AG04449 (cell line): Measurements from ENCODE around the gene KCNK13.

Source experiments
- CTCF ChIA-PET: fragments of 350-600 bp; formaldehyde crosslinking; extraction: SDS; loops from one replicate; lab custom pipeline; 2021; ENCODE audit warnings: antibody characterized with exemption; lab: Yijun Ruan, JAX
- POLR2A ChIA-PET: fragments of 400-600, 350-600 bp; formaldehyde crosslinking; extraction: SDS; loops from one replicate; lab custom pipeline; 2020; ENCODE audit warnings: antibody characterized with exemption, inconsistent platforms; lab: Yijun Ruan, JAX
- DNase-seq: peaks from one replicate; pipeline ENCODE4 v3.0.0-alpha.2; 2010; ENCODE audit warnings: low read depth, low spot score
- H3K4me3 ChIP-seq: 2 replicates; pipeline ENCODE4 v1.5.1; 2011; ENCODE audit warnings: low read depth, mild to moderate bottlenecking, control low read depth, low read length
- TF ChIP-seq, protein P1 (sequence below): IDR thresholded peaks from one replicate; pipeline ENCODE4 v1.5.1; 2011; ENCODE audit warnings: mild to moderate bottlenecking, moderate library complexity, low read length, control low read depth, inconsistent platforms; ENCODE audit not compliant: insufficient read depth; ENCODE audit errors: missing control alignments

KCNK13 gene

DNA sequence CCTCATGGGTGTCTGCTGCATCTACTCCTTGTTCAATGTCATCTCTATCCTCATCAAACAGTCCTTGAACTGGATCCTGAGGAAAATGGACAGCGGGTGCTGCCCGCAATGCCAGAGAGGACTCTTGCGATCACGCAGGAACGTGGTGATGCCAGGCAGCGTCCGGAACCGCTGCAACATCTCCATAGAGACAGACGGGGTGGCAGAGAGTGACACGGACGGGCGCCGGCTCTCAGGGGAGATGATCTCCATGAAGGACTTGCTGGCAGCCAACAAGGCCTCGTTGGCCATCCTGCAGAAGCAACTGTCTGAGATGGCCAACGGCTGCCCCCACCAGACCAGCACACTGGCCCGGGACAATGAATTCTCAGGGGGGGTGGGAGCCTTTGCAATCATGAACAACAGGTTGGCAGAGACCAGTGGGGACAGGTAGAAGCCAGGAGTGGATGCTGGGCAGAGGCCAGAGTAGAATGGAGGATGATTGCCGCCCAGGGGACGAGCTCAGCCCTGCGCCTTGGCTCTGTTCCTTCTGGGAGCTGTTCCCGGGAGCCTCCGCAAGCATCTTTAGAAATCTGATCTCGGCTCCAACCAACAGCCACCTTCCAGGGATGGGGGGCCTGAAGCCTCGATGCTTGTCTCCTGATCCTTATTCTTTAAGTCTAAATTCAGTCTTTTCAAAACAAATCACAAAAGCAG lies 122.9 kb downstream of the KCNK13 start:
- POLR2A ChIA-PET = no interaction called here
- CTCF ChIA-PET = interaction anchor here (1.8 kb wide), 1 partner anchor 51 kb away, joined by 4 read pairs; no protein-coding TSS in a partner anchor
- DNase-seq = no peak
- TF ChIP-seq, protein P1, sequence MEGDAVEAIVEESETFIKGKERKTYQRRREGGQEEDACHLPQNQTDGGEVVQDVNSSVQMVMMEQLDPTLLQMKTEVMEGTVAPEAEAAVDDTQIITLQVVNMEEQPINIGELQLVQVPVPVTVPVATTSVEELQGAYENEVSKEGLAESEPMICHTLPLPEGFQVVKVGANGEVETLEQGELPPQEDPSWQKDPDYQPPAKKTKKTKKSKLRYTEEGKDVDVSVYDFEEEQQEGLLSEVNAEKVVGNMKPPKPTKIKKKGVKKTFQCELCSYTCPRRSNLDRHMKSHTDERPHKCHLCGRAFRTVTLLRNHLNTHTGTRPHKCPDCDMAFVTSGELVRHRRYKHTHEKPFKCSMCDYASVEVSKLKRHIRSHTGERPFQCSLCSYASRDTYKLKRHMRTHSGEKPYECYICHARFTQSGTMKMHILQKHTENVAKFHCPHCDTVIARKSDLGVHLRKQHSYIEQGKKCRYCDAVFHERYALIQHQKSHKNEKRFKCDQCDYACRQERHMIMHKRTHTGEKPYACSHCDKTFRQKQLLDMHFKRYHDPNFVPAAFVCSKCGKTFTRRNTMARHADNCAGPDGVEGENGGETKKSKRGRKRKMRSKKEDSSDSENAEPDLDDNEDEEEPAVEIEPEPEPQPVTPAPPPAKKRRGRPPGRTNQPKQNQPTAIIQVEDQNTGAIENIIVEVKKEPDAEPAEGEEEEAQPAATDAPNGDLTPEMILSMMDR = no peak
- no peak overlapping the region for H3K4me3 ChIP-seq

- POLR2A ChIA-PET = no interaction called here
- TF ChIP-seq, protein P1 = no peak
- no peak for DNase-seq
- no peak overlapping the region for H3K4me3 ChIP-seq
- CTCF ChIA-PET = no interaction called here
Observed at GRCh38 chr14:90188588-90188987, 126.8 kb downstream of the KCNK13 start.

DNA sequence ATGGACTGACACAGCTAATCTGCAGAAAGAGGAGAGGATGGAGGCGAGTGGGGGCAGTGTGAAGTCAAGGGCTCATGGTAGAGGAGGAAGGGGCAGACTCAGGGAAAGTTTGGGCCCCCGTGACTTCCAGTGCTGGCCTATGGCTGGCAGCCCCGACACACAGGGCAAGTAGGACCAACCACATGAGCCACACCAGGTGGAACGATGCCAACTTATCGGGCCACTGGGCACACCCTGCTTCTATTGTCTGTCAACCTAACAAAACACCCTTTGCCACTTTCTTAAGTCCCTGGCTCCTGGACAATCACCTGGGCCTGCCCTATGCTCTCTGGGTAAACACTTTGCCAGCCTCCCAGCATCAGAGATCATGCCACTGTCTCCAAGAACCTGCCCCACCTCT lies 129.4 kb downstream of the KCNK13 start:
- TF ChIP-seq, protein P1 = no peak
- POLR2A ChIA-PET = no interaction called here
- CTCF ChIA-PET = no interaction called here
- no peak overlapping the region for H3K4me3 ChIP-seq
- DNase-seq = no peak

DNA sequence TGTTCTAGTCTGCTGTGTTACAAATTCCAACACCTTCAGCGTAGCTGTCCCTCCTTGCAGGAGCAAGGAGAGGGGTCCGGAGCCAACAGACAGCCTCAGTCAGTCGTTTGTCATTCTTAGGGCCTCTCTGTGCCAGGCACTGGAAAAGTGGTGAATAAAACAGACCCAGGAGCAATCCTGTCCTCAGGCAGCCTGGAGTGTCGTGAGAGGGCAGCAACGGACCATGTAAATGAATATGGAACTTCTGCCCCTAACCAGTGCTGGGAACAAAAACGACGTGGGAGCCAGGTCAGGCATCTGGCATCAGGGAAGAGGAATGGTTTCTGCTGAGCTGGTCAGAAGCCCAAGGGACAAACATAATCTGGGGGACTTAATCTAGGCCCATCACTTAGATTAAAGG lies 129.8 kb downstream of the KCNK13 start:
- TF ChIP-seq, protein P1 = no peak
- ChIA-PET POLR2A (no interaction called here), CTCF (no interaction called here)
- no peak overlapping the region for H3K4me3 ChIP-seq
- no peak for DNase-seq

DNA sequence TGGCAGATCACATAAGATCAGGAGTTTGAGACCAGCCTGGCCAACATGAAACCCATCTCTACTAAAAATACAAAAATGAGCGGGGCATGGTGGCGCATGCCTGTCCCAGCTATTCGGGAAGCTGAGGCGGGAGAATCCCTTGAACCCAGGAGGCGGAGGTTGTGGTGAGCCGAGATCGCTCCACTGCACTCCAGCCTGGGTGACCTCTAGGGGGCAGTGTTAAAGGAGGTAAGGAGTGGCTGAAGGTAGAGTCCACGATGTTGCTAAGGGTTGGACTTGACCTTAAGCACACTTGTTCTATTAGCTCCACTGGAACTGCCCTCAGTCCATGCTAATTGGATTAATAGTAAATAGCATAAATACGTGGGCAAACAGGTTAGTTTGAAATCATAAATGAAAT lies 132.1 kb downstream of the KCNK13 start:
- ChIA-PET CTCF (interaction anchor here (1.5 kb wide), 1 partner anchor 12 kb away, joined by 3 read pairs; no protein-coding TSS in a partner anchor), POLR2A (no interaction called here)

GRCh38 chr14:90194706-90195105 lies 132.9 kb downstream of the KCNK13 start:
- ChIA-PET CTCF (interaction anchor here (1.5 kb wide), 1 partner anchor 12 kb away, joined by 3 read pairs; no protein-coding TSS in a partner anchor), POLR2A (no interaction called here)
- no peak overlapping the region for H3K4me3 ChIP-seq
- TF ChIP-seq, protein P1 = no peak
- no peak for DNase-seq

More for the DNA sequence above, 132.1 kb downstream of the KCNK13 start:
- no peak for DNase-seq
- TF ChIP-seq, protein P1 = no peak
- H3K4me3 ChIP-seq = no peak overlapping the region
